ENCODE measurements around the gene CBLN3. TPM values are rescaled to one million over a fixed set of nuclear protein-coding genes. Genes with fewer than 3 reads are reported as not detected.

CBLN3 gene
- total RNA-seq, 1 experiment from 2014 or later, result 1.4 TPM

GRCh38 chr14:24441485-24441884 lies 12.0 kb upstream of the CBLN3 start:
- BruUV-seq (replicated peaks), result TSS peak; percentile 52
- POLR2A ChIA-PET, result interaction anchor here (0.5 to 2.3 kb wide), 11 partner anchors 10 to 253 kb away, joined by 3 to 8 read pairs (median 5); partner anchors contain the start of genes CBLN3, CHMP4A, IPO4 and KHNYN

GRCh38 chr14:24440606-24441399 lies 11.3 kb upstream of the CBLN3 start:
- H3K9me3 Mint-ChIP-seq (ENCODE audit: unreplicated experiment), result no peaks in the 10 kb centered on the region
- peaks cover 52% of the 10 kb centered on the region for H3K36me3 Mint-ChIP-seq (ENCODE audit: insufficient read depth, unreplicated experiment)
- peaks cover 4% of the 10 kb centered on the region for H3K36me3 ChIP-seq (ENCODE audit: control insufficient read depth, insufficient read depth, low read length)
- no peaks in the 10 kb centered on the region for H3K27me3 ChIP-seq (replicated peaks; ENCODE audit: control insufficient read depth, insufficient read depth, low read length)
- no peak overlapping the region for H3K4me3 ChIP-seq (ENCODE audit: low read depth, low read length)
- DNase-seq, result no peak
- ChIA-PET CTCF (interaction anchor here (0.6 to 1.6 kb wide), 3 partner anchors 14 to 1811 kb away, joined by 3 to 6 read pairs (median 4); partner anchors contain the start of gene CIDEB), POLR2A (interaction anchor here (2.3 kb wide), 1 partner anchor 11 kb away, joined by 7 read pairs; the partner anchor contains the start of genes CBLN3 and KHNYN)
- no peak for TF ChIP-seq CTCF (IDR thresholded peaks at IDR 0.05; ENCODE audit: insufficient read depth in 1 of 2, low read depth in 1 of 2, low read length in 1 of 2, severe bottlenecking in 1 of 2, unreplicated experiment in 1 of 2)
- intact Hi-C loops (cut with micrococcal nuclease; ENCODE audit: unreplicated experiment), result no loop called here
- peaks cover 8% of the 10 kb centered on the region for H3K4me1 Mint-ChIP-seq (ENCODE audit: low read depth, unreplicated experiment)
- no peaks in the 10 kb centered on the region for H3K9me3 ChIP-seq
- H3K4me1 ChIP-seq, result no peaks in the 10 kb centered on the region; the same call in 1 of the 2 replicates
- peak overlapping the region; percentile 81 for H3K4me3 Mint-ChIP-seq (ENCODE audit: unreplicated experiment)
- BruUV-seq (replicated peaks), result no TSS peak
- H3K27me3 Mint-ChIP-seq (ENCODE audit: insufficient read depth, unreplicated experiment), result no peaks in the 10 kb centered on the region
- H3K27ac Mint-ChIP-seq (ENCODE audit: unreplicated experiment), result no peak overlapping the region

More at GRCh38 chr14:24441485-24441884, 12.0 kb upstream of the CBLN3 start:
- no peak for TF ChIP-seq CTCF (IDR thresholded peaks at IDR 0.05; ENCODE audit: insufficient read depth in 1 of 2, low read depth in 1 of 2, low read length in 1 of 2, severe bottlenecking in 1 of 2, unreplicated experiment in 1 of 2)
- H3K4me3 ChIP-seq (ENCODE audit: low read depth, low read length), result peak overlapping the region; percentile 76
- CTCF ChIA-PET, result interaction anchor here (1.0 to 1.6 kb wide), 7 partner anchors 10 to 133 kb away, joined by 3 to 27 read pairs (median 6); partner anchors contain the start of genes CBLN3, CIDEB and KHNYN
- Mint-ChIP-seq H3K4me3 (ENCODE audit: unreplicated experiment) (peak overlapping the region; percentile 81), H3K27ac (ENCODE audit: unreplicated experiment) (peak overlapping the region; percentile 94), H3K36me3 (ENCODE audit: insufficient read depth, unreplicated experiment) (peaks cover 51% of the 10 kb centered on the region), H3K27me3 (ENCODE audit: insufficient read depth, unreplicated experiment) (no peaks in the 10 kb centered on the region), H3K4me1 (ENCODE audit: low read depth, unreplicated experiment) (peaks cover 8% of the 10 kb centered on the region), H3K9me3 (ENCODE audit: unreplicated experiment) (no peaks in the 10 kb centered on the region)
- no peaks in the 10 kb centered on the region for H3K9me3 ChIP-seq
- DNase-seq, result no peak
- peaks cover 3% of the 10 kb centered on the region for H3K36me3 ChIP-seq (ENCODE audit: control insufficient read depth, insufficient read depth, low read length)
- intact Hi-C loops (cut with micrococcal nuclease; ENCODE audit: unreplicated experiment), result no loop called here
- no peaks in the 10 kb centered on the region for H3K27me3 ChIP-seq (replicated peaks; ENCODE audit: control insufficient read depth, insufficient read depth, low read length)
- no peaks in the 10 kb centered on the region; the same call in 1 of the 2 replicates for H3K4me1 ChIP-seq

GRCh38 chr14:24439830-24440605 lies 10.6 kb upstream of the CBLN3 start:
- ChIA-PET CTCF (interaction anchor here (0.6 kb wide), 1 partner anchor 1810 kb away, joined by 3 read pairs; no protein-coding TSS in a partner anchor), POLR2A (no interaction called here)
- Mint-ChIP-seq H3K9me3 (ENCODE audit: unreplicated experiment) (no peaks in the 10 kb centered on the region), H3K27ac (ENCODE audit: unreplicated experiment) (no peak overlapping the region), H3K36me3 (ENCODE audit: insufficient read depth, unreplicated experiment) (peaks cover 52% of the 10 kb centered on the region), H3K27me3 (ENCODE audit: insufficient read depth, unreplicated experiment) (no peaks in the 10 kb centered on the region), H3K4me3 (ENCODE audit: unreplicated experiment) (peak overlapping the region; percentile 52), H3K4me1 (ENCODE audit: low read depth, unreplicated experiment) (peaks cover 8% of the 10 kb centered on the region)
- H3K27me3 ChIP-seq (replicated peaks; ENCODE audit: control insufficient read depth, insufficient read depth, low read length), result no peaks in the 10 kb centered on the region
- no peak overlapping the region for H3K4me3 ChIP-seq (ENCODE audit: low read depth, low read length)
- intact Hi-C loops (cut with micrococcal nuclease; ENCODE audit: unreplicated experiment), result no loop called here
- no peaks in the 10 kb centered on the region for H3K9me3 ChIP-seq
- H3K36me3 ChIP-seq (ENCODE audit: control insufficient read depth, insufficient read depth, low read length), result peaks cover 4% of the 10 kb centered on the region
- no peak for DNase-seq
- TF ChIP-seq CTCF (IDR thresholded peaks at IDR 0.05; ENCODE audit: insufficient read depth in 1 of 2, low read depth in 1 of 2, low read length in 1 of 2, severe bottlenecking in 1 of 2, unreplicated experiment in 1 of 2), result no peak
- H3K4me1 ChIP-seq, result no peaks in the 10 kb centered on the region; the same call in 1 of the 2 replicates
- BruUV-seq (replicated peaks), result no TSS peak

Measured in Caco-2 (cell line).